Activated T-cell treated with anti-CD3 and anti-CD28 coated beads, Interleukin-2, amount 50 U/mL, for 48 hours (primary cell): ENCODE data around the gene TXNDC5.

Experiments
- DNase-seq, 2 experiments: peaks; one replicate each; pipeline ENCODE4 v3.0.0-alpha.2; 2020

Gene TXNDC5

DNA sequence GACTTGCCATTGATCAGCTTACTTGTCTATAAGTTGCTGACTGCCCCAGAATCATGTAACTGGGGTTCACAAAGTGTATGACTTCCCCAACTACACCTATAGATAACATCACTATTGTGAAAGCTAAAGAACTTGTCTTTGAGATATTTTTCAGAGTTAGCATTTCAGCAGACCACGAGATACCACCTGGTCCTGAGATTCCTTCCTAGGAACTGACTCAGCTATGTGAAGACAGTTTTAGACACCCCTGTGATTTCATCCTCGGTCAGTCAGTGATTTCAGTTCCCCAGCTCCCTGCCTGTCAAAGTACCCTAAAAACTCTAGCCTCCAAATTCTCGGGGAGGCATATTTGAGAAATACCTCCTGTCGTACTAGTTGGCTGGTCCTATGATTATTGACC is 62.4 kb downstream of the TXNDC5 start:
- no peak for DNase-seq

DNA sequence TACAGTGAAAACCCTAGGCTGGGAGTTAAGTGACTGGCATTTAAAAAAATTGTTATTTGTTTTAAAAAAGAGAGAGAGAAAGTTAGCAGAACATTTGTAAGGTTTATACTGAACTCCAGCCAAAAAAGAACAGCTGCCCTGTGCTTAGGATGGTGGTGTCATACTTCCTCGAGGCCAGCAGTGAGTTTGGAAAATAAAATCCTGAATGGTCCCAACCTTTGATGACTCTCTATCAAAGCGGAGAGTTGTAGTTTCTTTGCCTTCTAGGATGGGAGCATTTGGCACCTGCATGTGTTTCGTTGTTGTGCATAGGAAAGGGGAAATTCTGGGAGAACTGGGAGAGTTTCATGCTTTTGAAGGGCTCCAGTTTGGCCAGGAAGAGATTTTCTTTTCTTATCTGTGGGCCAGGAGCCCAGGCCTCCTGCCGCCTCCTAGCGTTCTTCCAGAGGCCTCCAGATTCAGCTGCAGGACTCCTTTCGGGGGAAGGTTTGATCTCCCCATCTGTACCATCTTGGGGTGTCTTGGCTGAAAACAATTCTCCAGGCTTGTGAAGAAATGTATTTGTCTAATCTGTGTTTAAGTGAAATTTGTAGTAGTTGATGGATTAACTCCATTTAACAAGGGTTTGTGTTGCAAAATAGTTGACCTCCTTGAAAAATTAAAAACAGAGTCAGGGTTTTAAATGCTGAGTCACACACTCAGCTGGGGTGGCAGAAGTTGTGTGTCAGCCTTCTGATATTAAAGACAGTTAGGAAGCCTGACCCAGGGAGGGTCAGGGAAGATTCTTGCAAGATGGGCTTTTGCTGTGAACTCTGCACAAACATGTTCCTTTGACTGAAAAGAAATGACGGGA is 63.4 kb downstream of the TXNDC5 start:
- DNase-seq: no peak

DNA sequence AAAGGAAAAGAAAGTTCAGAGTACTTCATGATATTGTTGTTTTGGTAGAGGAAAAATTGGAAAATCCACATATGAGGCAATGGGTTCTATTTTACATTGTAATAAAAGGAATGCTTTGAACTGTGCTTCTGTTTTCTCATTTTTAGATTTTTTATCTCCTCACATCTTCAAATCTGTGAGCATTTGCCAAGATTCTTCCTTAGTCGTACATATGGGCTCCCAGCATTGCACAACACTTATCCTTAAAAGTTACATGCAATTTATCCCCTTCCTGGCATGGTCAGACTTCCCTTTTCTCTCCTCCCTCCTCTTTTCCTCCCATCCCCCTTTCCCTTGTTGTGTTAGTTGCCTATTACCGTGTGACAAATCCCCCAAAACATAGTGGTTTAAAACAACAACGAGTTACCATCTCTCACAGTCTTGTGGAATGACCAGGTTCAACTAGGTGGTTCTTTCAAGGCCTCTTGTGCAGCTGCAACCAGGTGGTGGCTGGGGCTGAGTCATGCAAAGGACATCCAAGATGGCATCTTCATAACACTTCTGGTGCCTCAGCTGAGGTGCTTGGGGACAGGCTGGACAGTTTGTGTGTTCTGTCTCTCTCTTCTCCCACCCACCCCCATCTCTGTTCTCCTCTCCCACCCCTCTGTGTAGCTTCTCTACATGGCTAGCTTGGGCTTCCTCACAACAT is 68.7 kb downstream of the TXNDC5 start:
- DNase-seq: no peak

DNA sequence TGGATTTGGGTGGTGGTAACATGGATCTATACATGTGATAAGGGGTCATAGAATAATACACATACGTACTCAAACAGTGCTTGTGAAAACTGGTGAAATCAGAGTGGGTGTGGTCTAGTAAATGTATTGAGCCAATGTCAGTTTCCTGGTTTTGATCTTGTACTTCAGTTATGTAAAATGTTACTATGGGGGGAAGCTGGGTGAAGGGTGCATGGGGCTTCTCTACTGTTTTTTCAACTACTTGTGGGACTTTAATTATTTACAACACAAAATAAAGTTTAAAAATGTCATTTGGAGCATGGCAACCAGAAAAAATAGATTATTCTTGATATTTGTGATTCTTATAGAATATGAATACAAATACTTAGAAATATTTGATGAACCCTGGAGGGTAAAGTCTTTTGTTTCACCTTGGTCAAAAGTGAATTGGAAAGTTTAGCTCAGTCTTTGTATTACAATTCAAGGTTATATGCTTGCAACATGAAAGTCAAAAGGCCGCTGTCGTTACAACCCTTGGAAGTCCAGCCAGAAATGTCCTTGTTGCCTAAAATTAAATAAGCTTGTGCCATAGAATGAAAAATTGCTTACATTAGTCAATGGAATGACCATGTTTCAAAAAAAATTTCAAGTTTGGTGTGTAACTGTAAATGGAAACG is 74.1 kb downstream of the TXNDC5 start:
- no peak for DNase-seq

DNA sequence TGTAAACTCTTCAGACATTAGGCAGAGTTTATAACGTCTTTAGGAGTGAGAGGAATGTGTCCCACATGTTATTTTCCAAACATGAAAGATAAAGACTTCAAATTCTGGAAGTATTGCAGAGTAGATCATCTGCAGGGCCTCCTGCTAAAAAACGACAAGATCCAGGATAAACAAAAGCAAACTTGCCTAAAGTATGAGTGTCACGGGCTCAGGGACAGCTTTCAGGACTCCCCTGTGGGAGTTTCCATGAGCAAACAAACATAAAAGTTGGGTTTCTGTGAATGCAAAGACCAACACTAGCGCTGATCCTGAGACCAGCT is 76.9 kb downstream of the TXNDC5 start:
- DNase-seq: no peak

DNA sequence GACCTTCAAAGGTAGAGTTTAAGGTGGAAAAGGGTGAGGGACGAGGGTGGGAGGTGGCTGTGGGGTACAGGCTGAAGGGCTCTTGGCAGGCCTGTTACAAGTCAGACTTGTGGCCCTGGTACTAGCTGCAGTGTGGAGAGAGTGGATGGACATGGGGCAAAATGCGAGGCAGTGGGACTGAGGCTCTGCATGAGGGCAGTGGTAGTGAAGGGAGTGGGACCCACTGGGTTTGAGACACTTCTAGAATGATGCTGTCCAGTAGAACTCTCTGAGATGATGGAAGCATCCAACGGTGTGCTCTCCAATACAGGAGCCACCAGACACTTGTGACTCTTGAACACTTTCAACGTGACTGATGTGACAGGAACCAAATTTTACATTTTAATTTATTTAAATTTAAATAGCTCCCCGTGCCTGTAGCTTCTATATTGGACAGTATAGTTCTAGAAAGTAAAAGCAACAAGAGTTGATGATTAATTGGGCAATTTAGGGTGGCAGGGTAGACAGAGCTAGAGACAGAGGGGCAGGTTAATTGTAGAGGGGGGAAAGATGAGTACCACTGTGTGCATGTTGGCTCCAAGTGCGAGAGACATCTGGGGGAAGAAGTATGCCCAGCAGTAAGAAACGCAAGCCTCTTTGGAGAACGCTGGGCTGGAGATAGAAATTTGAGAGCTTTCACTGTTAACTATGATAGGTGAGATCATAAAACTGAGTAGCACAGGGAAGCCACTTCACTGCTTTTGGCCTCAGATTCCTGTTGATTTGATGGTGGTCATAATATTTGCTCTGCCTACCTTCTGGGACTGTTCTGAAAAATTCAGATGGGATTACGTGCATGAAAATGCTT is 77.5 kb downstream of the TXNDC5 start:
- no peak for DNase-seq
